Fibroblast of skin of right quadriceps (primary cell): ENCODE results near the gene PTPRN2.

Experiments used
- DNase-seq: peaks from one replicate; pipeline ENCODE4 v3.0.0-alpha.2; 2013

The PTPRN2 gene

DNA sequence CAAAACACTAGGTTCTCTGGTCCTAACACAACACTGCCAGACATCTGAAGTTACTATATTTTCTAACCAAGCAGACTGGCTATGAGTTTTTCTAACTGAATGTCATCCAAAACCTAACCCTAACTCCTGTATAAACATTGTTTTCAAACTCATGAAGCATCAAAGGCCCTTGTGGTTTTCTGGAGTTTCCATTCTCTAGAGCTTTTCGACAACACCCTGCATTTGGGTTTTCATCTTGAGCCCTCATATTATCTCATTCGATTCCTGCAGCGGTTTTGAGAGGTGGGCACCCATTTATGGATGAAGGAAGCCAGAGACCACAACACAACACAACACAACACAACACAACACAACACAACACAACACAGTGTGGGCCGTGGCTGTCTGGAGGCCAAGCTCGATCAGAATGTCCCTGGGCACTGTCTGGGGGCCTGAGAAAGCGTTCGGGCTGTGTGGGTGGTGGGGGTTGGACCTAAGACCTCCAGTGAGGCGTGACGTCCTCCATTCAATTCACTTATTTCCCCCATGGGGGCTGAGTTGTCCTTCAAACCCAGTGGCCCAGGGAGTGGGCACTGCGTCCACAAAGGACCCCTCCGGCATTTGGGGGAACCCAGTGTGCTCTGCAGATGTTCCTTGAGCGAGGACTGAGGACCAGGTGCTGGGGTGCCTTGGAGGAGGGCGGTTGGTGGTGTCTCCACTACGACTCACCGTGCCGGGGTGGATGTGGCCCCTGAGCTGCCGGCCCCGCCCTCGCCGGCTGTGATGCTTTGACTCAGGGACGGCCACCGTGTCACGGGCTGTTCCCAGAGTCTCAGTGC lies 760.4 kb downstream of the PTPRN2 start:
- no peak for DNase-seq

DNA sequence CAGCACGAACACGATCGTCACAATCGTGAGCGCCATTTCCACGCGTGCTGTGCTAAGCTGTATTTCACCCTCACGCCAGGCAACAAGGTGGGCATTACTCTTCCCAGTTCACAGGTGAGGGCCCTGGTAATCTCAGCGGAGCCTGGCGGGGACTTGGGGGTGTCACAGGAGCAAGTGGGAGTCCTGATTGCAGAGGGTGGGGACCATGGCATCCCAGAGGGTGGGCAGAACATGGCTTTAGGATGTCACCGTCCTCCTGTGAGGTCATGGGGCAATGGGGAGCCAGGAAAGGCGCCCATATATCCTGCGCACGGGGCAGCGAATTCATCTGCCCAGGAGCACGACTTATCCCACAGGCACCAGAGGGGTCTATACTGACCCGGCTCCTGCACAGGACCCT lies 761.1 kb downstream of the PTPRN2 start:
- DNase-seq, result no peak

DNA sequence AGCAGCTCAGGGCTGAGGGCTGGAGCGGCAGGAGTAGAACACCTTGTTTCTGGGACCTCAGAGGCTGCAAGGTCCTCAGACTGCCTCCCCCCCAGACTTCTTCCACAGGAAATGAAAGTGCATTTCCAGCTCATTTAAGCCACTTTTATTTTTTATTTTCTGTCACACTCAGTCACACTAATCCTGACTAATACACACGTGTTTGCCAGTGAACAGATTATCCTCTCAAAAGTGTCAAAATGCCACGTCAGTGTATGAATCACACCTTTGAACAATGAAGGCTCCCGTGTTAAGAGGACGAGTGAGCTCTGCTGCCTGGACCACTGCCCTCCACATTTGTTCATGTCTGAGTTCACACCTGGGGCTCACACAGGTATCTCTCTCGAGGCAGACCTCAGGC lies 762.3 kb downstream of the PTPRN2 start:
- DNase-seq, result no peak

DNA sequence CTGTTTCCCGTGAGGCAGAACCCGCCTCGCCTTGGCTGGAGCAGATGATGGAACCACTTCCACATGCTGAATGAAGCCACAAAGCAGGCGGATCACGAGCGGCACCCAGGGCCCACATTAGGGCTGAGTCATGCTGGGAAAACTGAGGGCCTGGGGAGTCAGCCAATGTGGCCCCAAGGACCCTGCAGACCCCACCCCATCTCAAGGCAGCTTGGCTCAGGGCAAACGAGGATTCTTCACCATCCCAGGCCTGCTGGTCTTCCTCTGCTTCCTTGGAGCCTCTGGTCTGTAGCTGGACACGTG lies 762.9 kb downstream of the PTPRN2 start:
- DNase-seq, result no peak

DNA sequence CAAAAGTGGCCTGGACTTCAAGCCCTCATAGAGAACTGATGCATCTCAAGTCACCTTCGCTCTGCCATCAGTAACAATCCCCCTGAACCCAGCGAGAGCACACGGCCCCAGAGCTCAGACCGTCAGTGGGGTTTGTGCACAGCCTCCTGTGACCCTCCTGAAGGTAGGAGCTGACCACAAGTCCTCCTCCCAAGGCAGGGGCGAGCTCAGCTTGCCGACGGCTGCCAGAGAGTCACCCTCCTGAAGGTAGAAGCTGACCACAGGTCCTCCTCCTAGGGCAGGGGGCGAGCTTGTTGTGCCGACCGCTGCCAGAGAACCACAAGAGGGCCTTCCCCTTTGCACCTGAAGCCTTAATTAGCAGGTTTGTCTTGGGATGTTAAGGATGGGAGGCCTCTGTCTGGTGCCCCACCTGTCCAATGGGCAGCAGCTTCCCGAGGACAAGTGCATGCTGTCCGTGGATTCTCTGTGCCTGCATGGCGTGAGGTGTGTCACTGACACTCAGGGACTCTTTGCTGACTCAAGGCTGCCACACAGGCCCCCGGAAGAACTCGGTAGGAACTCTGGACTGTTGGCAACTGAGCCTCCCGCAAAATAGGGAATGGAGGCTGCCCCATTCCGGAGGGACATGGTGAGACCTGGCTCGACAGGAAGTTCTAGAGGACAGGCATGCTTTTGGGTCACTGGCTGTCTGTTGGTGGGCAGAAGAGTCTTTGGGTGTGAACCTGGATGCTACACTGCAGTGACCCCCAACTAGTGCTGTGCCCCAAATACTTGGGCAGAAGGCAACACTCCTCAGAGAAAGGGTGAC lies 763.4 kb downstream of the PTPRN2 start:
- no peak for DNase-seq

DNA sequence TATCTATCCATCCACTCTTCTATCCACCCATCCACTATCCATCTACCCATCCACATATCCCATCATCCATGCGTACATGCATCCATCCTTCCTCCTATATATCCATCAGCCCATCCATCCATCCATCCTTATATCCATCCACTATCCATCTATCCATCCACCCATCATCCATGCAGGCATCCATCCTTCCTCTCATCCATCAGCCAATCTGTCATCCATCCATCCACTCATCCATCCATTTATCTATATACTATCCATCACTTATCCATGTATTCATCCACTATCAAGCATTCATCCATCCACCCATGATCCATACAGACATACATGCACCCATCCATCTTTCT lies 765.0 kb downstream of the PTPRN2 start:
- DNase-seq, result no peak

DNA sequence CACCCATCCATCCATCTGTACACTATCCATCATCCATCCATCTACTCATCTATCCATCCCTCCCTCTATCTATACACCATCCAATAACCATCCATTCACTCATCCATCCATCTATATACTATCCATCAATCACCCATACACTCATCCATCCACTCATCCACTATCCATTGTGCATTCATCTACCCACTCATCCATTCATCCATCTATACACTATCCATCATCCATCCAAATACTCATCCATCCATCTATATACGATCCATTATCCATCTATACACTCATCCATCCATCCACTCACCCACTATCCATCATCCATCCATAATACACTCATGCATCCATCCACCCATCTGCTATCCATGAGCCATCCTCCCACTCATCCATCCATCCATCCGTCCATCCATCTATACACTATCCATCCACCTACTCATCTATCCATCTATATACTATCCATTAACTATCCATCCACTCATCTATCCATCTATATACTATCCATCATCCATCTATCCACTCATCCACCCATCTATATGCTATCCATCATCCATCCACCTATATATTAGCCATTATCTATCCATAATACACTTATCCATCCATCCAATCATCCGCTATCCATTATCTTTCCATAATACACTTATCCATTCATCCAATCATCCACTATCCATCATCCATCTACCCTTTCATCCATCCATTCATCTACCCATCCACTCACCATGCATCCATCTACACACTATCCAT lies 765.5 kb downstream of the PTPRN2 start:
- DNase-seq, result no peak

DNA sequence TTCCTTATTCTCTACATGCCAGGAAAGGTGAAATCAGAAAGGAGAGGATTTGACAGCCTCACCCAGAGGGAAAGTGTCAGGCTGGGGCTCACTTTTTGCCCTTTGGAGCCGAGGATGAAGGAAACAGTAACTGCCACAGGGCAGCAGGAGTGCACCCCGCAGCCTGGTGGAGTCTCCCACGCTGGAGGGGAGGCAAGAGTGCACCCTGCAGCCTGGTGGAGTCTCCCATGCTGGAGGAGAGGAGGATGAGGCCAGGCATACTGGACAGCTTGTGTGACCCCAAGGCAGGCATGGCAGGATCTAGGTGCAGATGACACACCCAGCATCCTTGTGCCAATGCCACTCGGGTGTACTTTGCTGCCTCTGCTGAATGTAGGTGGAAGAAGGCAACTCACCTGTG lies 766.8 kb downstream of the PTPRN2 start:
- no peak for DNase-seq

DNA sequence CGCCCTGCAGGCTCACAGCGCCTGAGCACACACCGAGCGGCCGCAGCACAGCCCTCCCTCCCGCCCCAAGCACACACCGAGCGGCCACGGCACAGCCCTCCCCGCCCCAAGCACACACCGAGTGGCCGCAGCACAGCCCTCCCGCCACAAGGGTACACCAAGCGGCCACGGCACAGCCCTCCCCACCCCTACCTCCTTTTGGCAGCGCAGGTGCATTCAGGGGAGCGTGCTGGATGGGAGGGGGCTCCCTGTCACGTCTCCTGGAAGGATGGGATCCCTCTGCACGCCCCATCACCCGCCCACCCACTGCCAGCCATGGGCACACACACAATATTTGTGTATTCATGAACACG lies 768.2 kb downstream of the PTPRN2 start:
- DNase-seq, result no peak

DNA sequence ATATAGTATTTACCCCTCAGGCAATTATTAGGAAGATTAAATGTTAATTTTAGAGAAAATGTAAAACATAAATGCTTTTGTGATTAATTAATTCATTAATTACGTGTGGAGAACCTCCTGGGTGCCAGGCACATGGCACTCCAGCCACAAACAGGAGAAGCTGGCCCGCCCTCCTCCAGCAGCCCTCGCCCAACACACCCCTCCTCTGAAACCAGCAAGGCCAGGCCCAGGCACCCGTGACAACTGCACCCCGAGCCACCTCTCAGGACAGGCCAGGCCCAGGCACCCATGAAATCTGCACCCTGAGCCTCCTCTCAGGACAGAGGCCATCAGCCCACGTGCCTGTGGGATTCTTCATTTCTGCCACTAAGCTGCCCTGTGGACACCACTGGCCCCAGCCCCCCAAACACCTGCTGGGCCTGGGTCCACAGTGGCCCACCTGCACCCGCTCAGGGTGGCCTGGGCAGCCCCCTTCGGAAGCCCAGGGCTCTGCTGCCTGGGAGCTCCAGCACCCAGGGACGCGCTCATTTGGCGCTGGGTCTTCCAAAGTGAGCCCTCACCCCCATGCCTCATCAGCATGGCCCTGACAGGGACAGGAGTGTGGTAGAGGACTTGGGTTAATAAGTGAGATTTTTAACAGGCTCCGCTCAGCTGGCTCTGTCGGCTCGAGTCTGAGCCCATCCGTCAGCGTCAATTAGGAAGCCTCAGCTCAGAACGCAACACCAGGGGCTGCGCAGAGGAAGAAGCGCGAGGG lies 768.7 kb downstream of the PTPRN2 start:
- DNase-seq, result no peak

DNA sequence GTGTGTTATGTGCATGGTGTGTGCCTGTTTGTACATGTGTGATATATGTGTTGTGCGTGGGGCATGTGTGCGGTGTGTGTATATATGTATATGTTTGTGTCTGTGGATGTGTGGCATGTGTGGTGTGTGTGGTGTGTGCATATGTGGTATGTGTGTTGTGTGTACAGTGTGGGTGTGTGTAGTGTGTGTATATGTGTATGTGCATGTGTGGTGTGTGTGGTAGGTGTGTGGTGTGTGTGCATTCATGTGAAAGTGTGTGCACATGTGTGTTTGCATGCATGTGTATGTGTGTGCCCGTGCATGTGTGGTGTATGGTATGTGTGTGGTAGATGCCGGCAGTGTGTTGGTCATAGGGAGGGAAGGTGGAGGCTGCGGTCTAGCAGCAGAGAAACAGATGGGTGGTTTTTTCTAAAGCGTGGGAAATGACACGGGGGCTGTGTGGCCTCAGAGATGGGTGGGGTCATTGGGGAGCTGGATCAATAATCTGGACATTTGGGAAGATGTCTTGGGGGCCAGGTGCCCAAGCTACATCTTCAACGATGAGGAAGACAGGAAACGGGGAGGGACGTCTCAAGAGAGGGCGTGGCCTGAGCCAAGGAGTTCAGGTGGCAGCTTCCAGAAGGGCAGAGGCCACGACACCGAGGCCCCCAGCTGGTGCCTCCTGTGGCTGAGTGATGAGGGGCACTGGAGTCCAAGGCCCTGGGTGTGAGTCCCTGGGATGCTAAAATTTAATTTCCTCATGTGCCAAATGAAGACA lies 769.5 kb downstream of the PTPRN2 start:
- no peak for DNase-seq

DNA sequence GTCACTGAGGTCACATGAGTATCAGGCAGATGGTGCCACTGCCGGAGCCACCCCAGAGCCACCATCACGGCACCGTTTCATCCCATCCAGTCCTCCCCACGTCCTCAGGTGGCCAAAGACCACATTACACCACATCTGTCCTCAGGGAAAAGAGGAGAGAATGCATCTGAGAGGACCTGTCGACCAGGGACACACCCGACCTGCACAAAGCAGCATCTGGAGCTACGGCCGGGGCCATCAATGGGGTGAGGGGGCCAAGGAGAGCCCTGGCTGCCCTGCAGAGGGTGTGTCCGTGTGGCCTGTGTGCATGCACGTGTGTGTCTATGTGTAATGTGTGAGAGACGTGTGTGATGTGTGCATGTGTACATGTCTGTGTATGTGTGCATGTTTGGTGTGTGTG lies 770.2 kb downstream of the PTPRN2 start:
- no peak for DNase-seq

DNA sequence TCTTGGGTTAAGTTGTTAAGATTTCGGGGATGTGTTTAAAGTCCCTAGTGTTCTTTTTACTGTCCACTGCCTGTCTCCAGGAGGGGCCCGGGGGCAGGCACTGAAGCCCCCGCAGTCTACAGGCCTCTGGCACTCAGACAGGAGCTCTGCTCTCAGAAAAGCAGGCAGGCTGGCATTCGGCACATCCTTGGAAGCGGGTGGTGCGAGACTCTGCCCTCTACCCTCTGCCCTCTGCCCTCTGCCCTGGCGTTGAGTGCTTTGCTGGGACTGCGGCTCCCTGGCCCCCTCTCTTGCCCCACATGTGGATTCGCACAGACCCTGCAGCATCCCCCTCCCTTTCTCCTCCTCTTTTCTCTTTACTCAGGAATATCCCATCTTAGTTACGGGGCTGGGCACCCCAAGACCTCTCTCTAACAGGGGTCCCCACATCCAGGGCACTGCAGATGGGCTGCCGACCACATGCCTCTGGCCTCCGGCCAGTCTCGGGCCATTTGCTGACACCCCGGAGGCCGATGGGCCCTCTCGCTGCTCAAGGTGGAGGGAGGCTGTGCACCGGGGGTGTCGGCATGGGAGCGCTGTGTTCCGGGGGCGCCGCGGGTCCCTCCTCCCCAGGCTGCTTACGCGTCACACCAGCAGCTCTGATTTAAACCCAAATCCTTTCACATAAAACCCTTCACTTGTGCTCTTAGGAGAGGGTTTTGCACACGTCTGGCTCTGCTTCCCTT lies 770.9 kb downstream of the PTPRN2 start:
- no peak for DNase-seq

DNA sequence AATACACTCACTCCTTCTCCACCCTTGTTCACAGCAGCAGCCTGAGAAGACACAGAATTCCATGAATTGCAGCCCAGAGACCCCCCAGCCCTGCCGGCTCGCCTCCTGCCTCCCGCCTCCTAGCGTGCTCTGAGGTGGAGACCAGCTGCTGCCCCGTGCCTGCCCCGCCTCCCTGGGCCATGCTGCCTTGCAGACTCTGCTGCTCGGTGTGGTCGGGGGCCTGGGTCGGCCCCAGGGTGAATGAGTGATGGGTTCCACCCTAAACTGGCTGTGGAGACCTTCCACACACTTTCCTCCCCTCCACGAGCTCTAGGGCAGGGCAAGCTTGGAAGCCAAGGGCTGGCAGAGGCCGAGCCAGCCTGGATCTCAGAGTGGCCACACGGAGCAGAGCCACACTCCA lies 771.5 kb downstream of the PTPRN2 start:
- no peak for DNase-seq

DNA sequence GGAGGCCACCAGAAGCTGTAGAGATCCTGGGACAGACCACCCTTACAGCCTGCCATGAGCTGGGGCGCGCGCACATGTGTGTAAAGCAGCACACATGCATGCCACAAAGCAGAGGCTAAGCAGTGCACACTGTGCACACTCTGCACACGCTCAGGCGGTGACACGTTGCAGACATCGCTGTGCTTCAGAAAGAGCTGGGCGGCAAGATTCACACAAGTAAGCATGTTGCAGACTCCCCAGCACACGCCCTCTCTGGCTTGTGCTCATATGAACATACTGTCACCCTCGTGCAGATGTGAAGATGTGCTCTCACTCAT lies 772.0 kb downstream of the PTPRN2 start:
- DNase-seq, result no peak

DNA sequence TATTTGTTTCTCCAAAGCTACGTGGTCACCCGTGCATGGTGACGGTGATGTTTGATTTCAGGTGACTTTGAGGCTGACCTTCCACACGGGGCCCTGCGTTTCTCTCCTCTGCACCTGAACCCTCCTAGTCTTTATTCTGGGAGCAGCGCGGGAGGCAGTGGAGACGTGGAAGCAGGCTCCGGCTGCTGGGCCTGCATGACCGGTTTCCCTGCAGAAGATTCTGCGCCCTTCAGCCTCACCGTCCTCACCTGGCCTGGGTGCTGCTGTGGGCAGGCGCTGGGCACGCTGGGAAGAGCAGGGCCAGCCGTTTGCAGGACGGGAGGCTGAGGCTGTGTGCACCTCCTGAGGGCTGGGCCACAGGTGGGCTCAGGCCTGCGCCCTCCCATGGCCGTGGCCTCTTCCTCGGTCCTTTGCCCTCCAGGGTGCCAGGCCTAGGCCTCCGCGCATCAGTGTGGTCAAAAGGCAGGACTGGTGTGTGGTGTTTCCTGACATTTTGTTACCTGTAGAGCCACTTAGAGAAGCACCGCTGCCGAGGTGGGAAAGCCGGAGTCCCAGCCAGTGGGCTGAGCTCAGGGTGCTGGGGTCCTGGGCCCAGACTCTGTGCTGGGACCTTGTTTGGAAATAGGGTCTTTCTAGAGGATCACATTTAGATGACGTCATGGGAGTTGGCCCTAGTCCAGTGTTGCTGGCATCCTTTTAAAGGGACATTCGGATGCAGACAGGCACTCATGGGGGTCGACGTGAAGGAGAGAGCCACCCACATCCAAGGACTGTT lies 772.5 kb downstream of the PTPRN2 start:
- no peak for DNase-seq

DNA sequence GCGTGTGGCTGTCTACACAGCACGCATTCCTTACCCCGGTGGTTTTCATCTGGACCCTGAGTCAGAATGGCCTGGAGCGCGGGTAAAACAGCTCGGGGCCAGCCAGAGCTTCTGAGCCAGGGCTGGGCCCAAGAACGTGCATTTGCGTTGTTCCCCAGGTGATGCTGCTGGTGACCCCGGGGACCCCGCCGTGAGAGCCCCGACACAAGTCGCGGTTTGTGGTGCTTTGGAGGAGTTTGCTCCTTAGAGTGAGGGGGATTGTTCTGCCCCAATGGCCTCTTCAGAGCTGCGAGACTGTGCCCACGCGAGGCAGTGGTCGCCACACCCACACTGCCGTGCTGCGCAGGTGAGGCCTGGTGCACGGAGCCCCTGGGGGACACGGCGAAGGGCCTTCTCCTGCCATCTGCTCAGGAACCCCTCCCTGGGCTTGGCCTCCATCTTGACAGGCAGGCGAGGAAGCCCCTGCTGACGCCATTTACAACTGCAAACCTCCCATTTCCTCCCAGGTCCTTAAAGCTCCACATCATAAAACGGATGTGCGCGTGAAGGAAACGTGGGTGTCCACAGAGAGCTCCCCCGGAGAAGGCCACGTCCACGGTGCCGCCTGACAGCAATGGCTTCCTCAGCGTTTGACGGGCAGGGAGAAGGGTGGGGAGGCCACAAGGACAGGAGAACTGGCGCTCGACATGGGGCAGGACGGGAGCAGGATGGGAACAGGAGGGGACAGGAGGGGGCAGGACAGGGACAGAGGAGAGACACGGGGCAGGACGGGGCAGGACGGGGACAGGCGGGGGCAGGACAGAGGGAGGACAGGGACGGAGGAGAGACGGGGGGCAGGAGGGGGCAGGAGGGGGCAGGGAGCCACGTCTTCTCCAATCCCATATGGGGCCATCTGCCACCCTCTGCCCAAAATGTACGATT lies 773.6 kb downstream of the PTPRN2 start:
- DNase-seq, result no peak

DNA sequence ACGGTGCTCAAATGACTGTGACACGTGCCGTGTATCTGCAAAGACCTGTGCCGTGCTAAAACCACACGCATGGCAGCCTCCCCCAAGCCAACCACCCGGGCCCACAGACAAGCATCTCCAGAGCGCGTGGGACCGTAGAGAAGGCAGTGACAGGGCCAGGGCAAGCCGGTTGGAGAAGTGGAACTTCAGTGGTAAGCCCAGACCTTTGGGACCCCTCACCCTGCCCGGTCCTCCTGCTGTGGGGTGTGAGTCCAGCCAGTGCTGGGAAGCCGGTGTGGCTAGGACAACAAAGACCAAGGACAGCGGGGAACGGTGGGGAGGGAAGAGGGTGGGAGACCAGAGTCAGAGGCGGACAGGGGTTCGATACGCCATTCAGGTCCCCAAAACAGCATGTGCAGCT lies 774.6 kb downstream of the PTPRN2 start:
- DNase-seq, result no peak

DNA sequence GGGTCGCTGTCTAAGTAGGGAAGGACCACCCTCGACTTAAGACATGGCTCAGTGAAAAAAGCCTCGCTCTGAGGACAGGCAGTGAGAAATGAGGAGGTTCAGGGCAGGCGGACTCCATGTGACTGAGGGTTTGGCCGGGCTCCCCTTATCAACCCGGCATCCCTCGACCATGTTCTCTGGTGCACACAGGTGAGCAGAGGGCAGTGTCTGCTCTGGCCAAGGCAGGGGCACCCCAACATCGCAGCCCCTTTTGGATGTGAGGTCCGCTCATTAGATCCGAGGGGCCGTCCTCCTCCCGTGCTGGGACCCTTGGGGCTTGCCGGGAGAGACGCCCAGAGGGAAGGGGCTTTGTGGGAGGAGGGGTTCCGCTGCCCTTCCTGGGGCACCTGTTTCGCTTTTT lies 775.7 kb downstream of the PTPRN2 start:
- DNase-seq, result no peak
